H1 (cell line): ENCODE data around the gene COL5A3. TPM values are rescaled to one million over a fixed set of nuclear protein-coding genes. Genes with fewer than 3 reads are reported as not detected.
A peak's percentile ranks its signal among the peaks of the same experiment; 100 is the strongest.

Experiments
- CTCF ChIA-PET: fragments of 300-600 bp; sonication (Branson Sonifier 250); formaldehyde crosslinking; loops from one replicate; lab custom pipeline; 2021; ENCODE audit not compliant: partially characterized antibody; lab: Charles Lee
- POLR2A ChIA-PET: fragments of 300-600 bp; sonication (Branson Sonifier 250); formaldehyde crosslinking; loops from one replicate; lab custom pipeline; 2021; ENCODE audit warnings: inconsistent platforms; ENCODE audit not compliant: partially characterized antibody; lab: Charles Lee
- DNase-seq, 2 experiments: peaks; one replicate each; pipeline versions ENCODE4 v3.0.0 to v3.0.0-alpha.2; 2010 to 2022; ENCODE audit warnings: low spot score in 2 of 2, low read depth in 1 of 2, mixed read lengths in 1 of 2
- FAIRE-seq: peaks from 2 replicates; lab custom pipeline; 2011; peaks lifted over from hg19 to GRCh38; lab: Jason Lieb, UNC
- H2AFZ ChIP-seq: 2 replicates; pipeline ENCODE4 v1.8.1; 2012; ENCODE audit warnings: low read length, inconsistent platforms
- H2AK5ac ChIP-seq: 2 replicates; pipeline ENCODE4 v1.6.1; 2013; ENCODE audit warnings: low read depth, low read length
- H2BK120ac ChIP-seq: replicated peaks from 2 replicates; pipeline ENCODE3; 2013; ENCODE audit warnings: low read depth, low read length, inconsistent platforms
- H2BK12ac ChIP-seq: 2 replicates; pipeline ENCODE4 v1.6.1; 2013; ENCODE audit warnings: low read depth, low read length
- H2BK15ac ChIP-seq: 2 replicates; pipeline ENCODE4 v1.6.1; 2013; ENCODE audit warnings: low read length
- H2BK20ac ChIP-seq: 2 replicates; pipeline ENCODE4 v1.6.1; 2013; ENCODE audit warnings: low read length
- H2BK5ac ChIP-seq: 2 replicates; pipeline ENCODE4 v1.6.1; 2013; ENCODE audit warnings: low read depth, low read length
- H3K14ac ChIP-seq: 2 replicates; pipeline ENCODE4 v1.6.1; 2013; ENCODE audit warnings: inconsistent platforms; ENCODE audit not compliant: insufficient read length
- H3K18ac ChIP-seq: 2 replicates; pipeline ENCODE4 v1.6.1; 2013; ENCODE audit warnings: low read length; ENCODE audit errors: extremely low read depth
- H3K23ac ChIP-seq: 2 replicates; pipeline ENCODE4 v1.6.1; 2013; ENCODE audit warnings: inconsistent platforms; ENCODE audit not compliant: insufficient read length
- H3K23me2 ChIP-seq: 2 replicates; pipeline ENCODE4 v1.6.1; 2013; ENCODE audit warnings: low read depth, low read length
- H3K27ac ChIP-seq: 2 replicates; pipeline ENCODE4 v1.6.1; 2011; ENCODE audit warnings: low read depth, low read length, inconsistent platforms
- H3K27me3 ChIP-seq, 4 experiments: replicated peaks in 1 of 4; 1 replicate in 1 of 4; 2 replicates in 3 of 4; pipeline versions ENCODE4 v1.6.1 to v1.8.1; 2011 to 2013; ENCODE audit warnings: low read length in 3 of 4, mild to moderate bottlenecking in 3 of 4, inconsistent platforms in 2 of 4, mixed read lengths in 2 of 4, moderate library complexity in 1 of 4; ENCODE audit not compliant: control insufficient read depth in 3 of 4, insufficient read depth in 3 of 4; ENCODE audit errors: extremely low read depth in 1 of 4
- H3K36me3 ChIP-seq, 4 experiments: 2 replicates each; pipeline versions ENCODE4 v1.6.1 to v1.8.1; 2011 to 2013; ENCODE audit warnings: mild to moderate bottlenecking in 4 of 4, low read length in 3 of 4, moderate library complexity in 2 of 4, control low read depth in 1 of 4, inconsistent platforms in 1 of 4; ENCODE audit not compliant: insufficient read depth in 4 of 4, control insufficient read depth in 2 of 4
- H3K4ac ChIP-seq: replicated peaks from 2 replicates; pipeline ENCODE3; 2013; ENCODE audit warnings: low read length, low read depth, mixed read lengths, inconsistent platforms; ENCODE audit not compliant: insufficient read length
- H3K4me1 ChIP-seq, 4 experiments: replicated peaks in 1 of 4; 1 replicate in 1 of 4; 2 replicates in 3 of 4; pipeline versions ENCODE4 v1.6.1 to v1.8.1; 2011 to 2013; ENCODE audit warnings: low read length in 3 of 4, inconsistent platforms in 2 of 4, mixed read lengths in 1 of 4; ENCODE audit not compliant: insufficient read depth in 4 of 4, control insufficient read depth in 3 of 4
- H3K4me2 ChIP-seq, 2 experiments: 2 replicates each; pipeline versions ENCODE4 v1.6.1 to v1.8.1; 2011 to 2013; ENCODE audit warnings: low read depth in 2 of 2, low read length in 2 of 2, control low read depth in 1 of 2, inconsistent platforms in 1 of 2, mild to moderate bottlenecking in 1 of 2; ENCODE audit not compliant: insufficient read depth in 1 of 2
- H3K4me3 ChIP-seq, 4 experiments: fragments of 200-600, 300-600 bp in 1 of 4; sonication (generic), shearing (Covaris generic), sonication (Bioruptor Twin) in 1 of 4; 2 replicates each; pipeline versions ENCODE4 v1.5.1 to v1.8.1; 2011 to 2016; ENCODE audit warnings: low read length in 4 of 4, low read depth in 3 of 4, control low read depth in 2 of 4, inconsistent platforms in 2 of 4, mild to moderate bottlenecking in 2 of 4, mixed read lengths in 1 of 4, moderate library complexity in 1 of 4; ENCODE audit not compliant: insufficient read depth in 2 of 4; ENCODE audit errors: extremely low read depth in 1 of 4
- H3K56ac ChIP-seq: replicated peaks from 2 replicates; pipeline ENCODE3; 2013; ENCODE audit warnings: low read depth, mild to moderate bottlenecking, mixed read lengths, low read length, inconsistent platforms; ENCODE audit not compliant: insufficient read length
- H3K79me1 ChIP-seq: 2 replicates; pipeline ENCODE4 v1.6.1; 2013; ENCODE audit warnings: low read depth, low read length, control low read depth
- H3K79me2 ChIP-seq, 2 experiments: 2 replicates each; pipeline versions ENCODE4 v1.6.1 to v1.8.1; 2012 to 2013; ENCODE audit warnings: low read length in 2 of 2, mild to moderate bottlenecking in 2 of 2, inconsistent platforms in 1 of 2; ENCODE audit not compliant: insufficient read depth in 2 of 2, control insufficient read depth in 1 of 2
- H3K9ac ChIP-seq, 4 experiments: replicated peaks in 1 of 4; 1 replicate in 1 of 4; 2 replicates in 3 of 4; pipeline versions ENCODE4 v1.6.1 to v1.8.1; 2011 to 2013; ENCODE audit warnings: low read depth in 3 of 4, low read length in 3 of 4, control low read depth in 2 of 4, mild to moderate bottlenecking in 2 of 4, moderate library complexity in 2 of 4, inconsistent platforms in 1 of 4; ENCODE audit errors: extremely low read depth in 1 of 4
- H3K9me3 ChIP-seq, 2 experiments: 2 replicates each; pipeline versions ENCODE4 v1.6.1 to v1.8.1; 2012 to 2013; ENCODE audit warnings: mild to moderate bottlenecking in 2 of 2, moderate library complexity in 2 of 2, control low read depth in 1 of 2, inconsistent platforms in 1 of 2, low read depth in 1 of 2, low read length in 1 of 2, mixed read lengths in 1 of 2; ENCODE audit not compliant: insufficient read depth in 2 of 2
- H4K20me1 ChIP-seq, 2 experiments: replicated peaks in 1 of 2; 2 replicates each; pipeline versions ENCODE3 to v1.8.1; 2011 to 2013; ENCODE audit warnings: inconsistent platforms in 2 of 2, low read length in 2 of 2, mild to moderate bottlenecking in 1 of 2; ENCODE audit not compliant: insufficient read depth in 2 of 2, control insufficient read depth in 1 of 2
- H4K5ac ChIP-seq: 2 replicates; pipeline ENCODE4 v1.6.1; 2013; ENCODE audit warnings: low read length, low read depth, mixed read lengths, inconsistent platforms; ENCODE audit not compliant: insufficient read length
- H4K8ac ChIP-seq: 2 replicates; pipeline ENCODE4 v1.8.0; 2013; ENCODE audit warnings: mild to moderate bottlenecking, moderate library complexity, low read length, inconsistent platforms; ENCODE audit not compliant: insufficient read depth; ENCODE audit errors: extremely low read depth
- H4K91ac ChIP-seq: replicated peaks from 2 replicates; pipeline ENCODE3; 2013; ENCODE audit warnings: low read length, mixed read lengths, inconsistent platforms; ENCODE audit not compliant: insufficient read length
- CBX8 ChIP-seq: fragments of 300-800, 300-1000 bp; sonication (generic); IDR thresholded peaks from 2 replicates; pipeline ENCODE4 v1.7.1; 2016; ENCODE audit warnings: low read depth, low read length, borderline replicate concordance
- SIX5 ChIP-seq: IDR thresholded peaks from 2 replicates; pipeline ENCODE4 v1.6.1; 2011; ENCODE audit warnings: mild to moderate bottlenecking, low read depth, low read length
- YY1 ChIP-seq: IDR thresholded peaks from 2 replicates; pipeline ENCODE4 v1.6.1; 2011; ENCODE audit warnings: low read depth, mild to moderate bottlenecking, low read length
- WGBS, 2 experiments: shearing (Covaris generic) in 1 of 2; methylation state at CpG; one replicate each; pipeline versions ENCODE4 v1.1.6 to v1.1.7; 2013 to 2015; ENCODE audit warnings: low lambda C conversion rate in 2 of 2, mixed read lengths in 2 of 2, inconsistent platforms in 1 of 2, low coverage in 1 of 2, missing lambda C conversion rate in 1 of 2; ENCODE audit not compliant: insufficient replicate concordance in 2 of 2, insufficient coverage in 1 of 2, insufficient read length in 1 of 2; ENCODE audit errors: extremely low coverage in 1 of 2, missing lambda C conversion rate in 1 of 2; 5-methylcytosine and 5-hydroxymethylcytosine counted together
- polyA plus RNA-seq, 7 experiments: library from polyadenylated mRNA; depleted of rRNA in 3 of 7; stranded (reverse) in 5 of 7; unstranded in 2 of 7; fragments of >200 nt in 5 of 7; fragments of 200-250 nt in 2 of 7; gene quantifications; 1 replicate in 5 of 7; 2 replicates in 1 of 7; 4 replicates in 1 of 7; pipeline versions ENCODE4 v1.2.1 to v1.2.3, GENCODE V29; 2011 to 2013; ENCODE audit warnings: missing spikeins in 2 of 7, mixed read lengths in 2 of 7
- total RNA-seq: library from RNA; stranded (reverse); fragmentation: NEBNext Ultra II Directional; extraction: Animal tissue kit (Norgen Biotek cat#: 25700); gene quantifications from 2 replicates; pipeline ENCODE4 v1.2.1, GENCODE V29; 2021

Gene COL5A3
- total and polyA plus RNA-seq, 2 of the 8 experiments (the other 6 are each of a cell fraction or from before 2014, with no cell fraction given): 0.67 to 0.74 TPM

DNA sequence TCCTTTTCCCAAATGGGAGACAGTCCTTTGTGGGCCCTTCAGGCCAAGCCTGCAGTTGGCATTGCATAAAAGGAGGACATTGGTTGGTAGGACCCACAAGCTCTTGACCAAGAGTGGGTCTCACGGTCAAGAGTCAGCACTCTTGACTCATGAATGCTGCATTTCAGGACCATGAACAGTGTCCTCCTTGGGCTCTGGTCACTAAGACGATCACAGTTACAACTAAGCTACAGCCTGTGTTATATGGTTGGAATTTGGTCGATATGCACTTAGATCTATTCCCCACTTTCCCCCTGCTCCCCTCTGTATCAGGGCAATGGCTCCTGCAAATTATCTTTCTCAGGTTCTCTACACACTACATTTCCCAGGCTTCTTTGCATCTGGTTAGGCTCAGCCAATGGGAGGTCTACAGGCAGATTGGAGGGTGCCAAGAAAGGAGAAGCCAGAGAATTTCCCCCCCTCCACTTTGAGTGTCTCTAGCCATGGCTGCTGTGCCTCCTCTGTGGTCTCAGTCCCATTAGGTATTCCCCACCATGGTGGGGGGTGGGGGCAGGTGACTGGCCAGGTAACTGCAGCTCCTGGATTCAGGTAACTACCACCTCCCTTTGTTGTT lies 70.9 kb downstream of the COL5A3 start:
- no peak overlapping the region for H3K56ac ChIP-seq
- POLR2A ChIA-PET: interaction anchor here (1.1 to 2.6 kb wide), 4 partner anchors 15 to 174 kb away, joined by 3 to 8 read pairs (median 4); no protein-coding TSS in a partner anchor
- H2BK20ac ChIP-seq: no peak overlapping the region
- WGBS, 2 experiments: 79% methylated on average over 3 of the region's 3 CpGs; no CpG with 5 or more reads in 1 of the 2 experiments
- CTCF ChIA-PET: interaction anchor here (0.6 to 2.7 kb wide), 8 partner anchors 9 to 325 kb away, joined by 3 to 19 read pairs (median 4); no protein-coding TSS in a partner anchor
- FAIRE-seq (no peak), DNase-seq (no peak)
- H3K4me2 ChIP-seq: no peak overlapping the region
- peak overlapping the region; percentile 84; the same call in 1 of the 2 replicates for H2BK15ac ChIP-seq
- no peak overlapping the region for H2BK120ac ChIP-seq
- no peaks in the 10 kb centered on the region for H4K20me1 ChIP-seq
- peaks cover 13% of the 10 kb centered on the region for H3K23me2 ChIP-seq
- peaks cover 0 to 2% (median 0%) of the 10 kb centered on the region in 4 experiments; a peak in 2 of 7 replicates for H3K27me3 ChIP-seq
- H3K18ac ChIP-seq: no peak overlapping the region
- no peak overlapping the region for H3K27ac ChIP-seq
- no peak overlapping the region for H2BK12ac ChIP-seq
- no peak overlapping the region for H4K8ac ChIP-seq
- H3K9ac ChIP-seq: no peak overlapping the region
- no peaks in the 10 kb centered on the region; the same call in 1 of the 2 replicates for H3K79me1 ChIP-seq
- peak overlapping the region; percentile 64 for H3K4ac ChIP-seq
- H3K4me1 ChIP-seq: peaks cover 4 to 13% (median 7%) of the 10 kb centered on the region in 4 experiments
- H4K5ac ChIP-seq: no peak overlapping the region
- H3K23ac ChIP-seq: no peak overlapping the region
- H3K79me2 ChIP-seq: peaks cover 0 to 11% of the 10 kb centered on the region in 2 experiments; a peak in 1 of 4 replicates
- no peaks in the 10 kb centered on the region for H3K36me3 ChIP-seq
- H3K4me3 ChIP-seq: no peak overlapping the region
- TF ChIP-seq SIX5 (peak; percentile 49), CBX8 (no peak), YY1 (0 out of 2 replicates have a peak, but pooled peaks have one; percentile 42)
- H3K14ac ChIP-seq: no peak overlapping the region
- no peak overlapping the region for H2AFZ ChIP-seq
- no peak overlapping the region for H2BK5ac ChIP-seq
- H3K9me3 ChIP-seq: peaks cover 9% of the 10 kb centered on the region in 2 experiments; a peak in 3 of 4 replicates
- no peak overlapping the region for H2AK5ac ChIP-seq
- no peak overlapping the region for H4K91ac ChIP-seq
